ENCODE results near the gene ADAMTS9.

The ADAMTS9 gene

DNA sequence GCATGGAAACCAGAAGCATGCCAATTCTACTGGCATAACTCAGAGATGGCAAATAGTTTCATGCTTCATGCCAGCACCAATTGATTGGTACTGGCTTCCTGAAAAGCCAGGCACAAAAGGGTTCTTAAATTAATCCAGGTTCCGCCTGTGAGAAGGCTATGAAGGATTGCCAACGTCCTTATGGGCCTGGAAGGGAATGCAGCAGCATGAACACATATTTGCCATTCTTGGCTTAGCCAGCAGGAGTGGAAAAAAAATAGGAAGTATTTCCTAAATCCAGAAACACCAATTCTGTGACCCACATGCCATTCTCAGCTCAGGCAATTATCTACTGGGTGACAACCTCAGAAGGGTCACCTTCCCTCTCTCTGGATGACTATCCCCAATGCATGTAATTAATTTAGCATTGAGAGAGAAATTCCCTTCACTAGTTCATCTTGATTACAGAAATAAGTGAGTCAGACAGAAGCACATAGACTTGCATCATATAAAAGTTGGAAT lies 36.0 kb downstream of the ADAMTS9 start:
- Histone ChIP-seq H3K27ac (ENCODE audit: low read depth, low read length) (no peak overlapping the region), H3K4me3 (ENCODE audit: low read depth, low read length) (no peak overlapping the region), H3K27me3 (ENCODE audit: insufficient read depth, low read length) (no peaks in the 10 kb centered on the region), H3K36me3 (ENCODE audit: insufficient read depth, low read length) (no peaks in the 10 kb centered on the region), H3K4me1 (ENCODE audit: control insufficient read depth, insufficient read depth, low read length, unreplicated experiment) (no peaks in the 10 kb centered on the region), H3K79me2 (ENCODE audit: control insufficient read depth, insufficient read depth, low read length, unreplicated experiment) (no peaks in the 10 kb centered on the region), H2AFZ (ENCODE audit: low read length, unreplicated experiment) (no peak overlapping the region)

DNA sequence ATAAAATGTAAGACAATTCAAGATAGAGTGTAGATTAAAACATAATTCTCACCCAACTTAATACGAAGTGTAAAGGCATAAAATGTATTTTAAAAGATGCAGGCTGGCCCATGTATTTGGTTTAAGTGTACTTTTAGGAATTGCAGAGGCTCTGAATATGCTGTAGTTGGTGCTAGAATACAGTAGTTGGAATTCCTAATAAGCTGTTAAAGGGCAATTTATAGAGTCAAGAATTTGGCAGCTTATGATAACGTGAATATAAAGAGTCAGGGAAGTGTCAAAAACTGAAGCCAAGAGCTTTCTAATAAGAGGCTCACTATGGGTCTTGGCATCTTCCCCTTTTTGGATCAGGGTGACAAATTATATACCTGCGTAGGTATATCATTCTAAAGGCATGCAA lies 36.5 kb downstream of the ADAMTS9 start:
- no peak overlapping the region for H3K27ac ChIP-seq (ENCODE audit: low read depth, low read length)
- H3K79me2 ChIP-seq (ENCODE audit: control insufficient read depth, insufficient read depth, low read length, unreplicated experiment): no peaks in the 10 kb centered on the region
- H3K27me3 ChIP-seq (ENCODE audit: insufficient read depth, low read length): no peaks in the 10 kb centered on the region
- H3K4me3 ChIP-seq (ENCODE audit: low read depth, low read length): no peak overlapping the region
- no peak overlapping the region for H2AFZ ChIP-seq (ENCODE audit: low read length, unreplicated experiment)
- H3K4me1 ChIP-seq (ENCODE audit: control insufficient read depth, insufficient read depth, low read length, unreplicated experiment): no peaks in the 10 kb centered on the region
- no peaks in the 10 kb centered on the region for H3K36me3 ChIP-seq (ENCODE audit: insufficient read depth, low read length)

DNA sequence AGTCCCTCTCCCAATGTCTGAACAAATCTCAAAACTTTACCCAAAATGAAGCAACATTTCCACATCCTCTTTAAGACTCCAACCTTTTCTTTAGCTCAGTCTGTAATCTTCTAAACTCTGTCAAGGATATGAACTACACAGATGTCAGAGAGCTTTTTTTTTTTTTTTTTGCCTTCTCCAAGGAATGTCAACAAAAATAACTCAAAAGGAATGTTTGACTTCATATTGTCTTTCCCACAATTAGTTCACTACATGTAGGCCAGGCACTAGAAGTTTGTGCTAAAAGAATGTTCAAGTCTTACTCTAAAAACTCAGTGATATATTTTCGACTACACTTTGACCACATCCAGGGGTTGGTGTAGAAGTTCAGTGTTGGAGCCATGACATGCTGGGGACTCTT lies 37.1 kb downstream of the ADAMTS9 start:
- no peak overlapping the region for H2AFZ ChIP-seq (ENCODE audit: low read length, unreplicated experiment)
- no peaks in the 10 kb centered on the region for H3K36me3 ChIP-seq (ENCODE audit: insufficient read depth, low read length)
- H3K4me3 ChIP-seq (ENCODE audit: low read depth, low read length): no peak overlapping the region
- H3K27me3 ChIP-seq (ENCODE audit: insufficient read depth, low read length): no peaks in the 10 kb centered on the region
- no peaks in the 10 kb centered on the region for H3K4me1 ChIP-seq (ENCODE audit: control insufficient read depth, insufficient read depth, low read length, unreplicated experiment)
- no peak overlapping the region for H3K27ac ChIP-seq (ENCODE audit: low read depth, low read length)
- H3K79me2 ChIP-seq (ENCODE audit: control insufficient read depth, insufficient read depth, low read length, unreplicated experiment): no peaks in the 10 kb centered on the region

DNA sequence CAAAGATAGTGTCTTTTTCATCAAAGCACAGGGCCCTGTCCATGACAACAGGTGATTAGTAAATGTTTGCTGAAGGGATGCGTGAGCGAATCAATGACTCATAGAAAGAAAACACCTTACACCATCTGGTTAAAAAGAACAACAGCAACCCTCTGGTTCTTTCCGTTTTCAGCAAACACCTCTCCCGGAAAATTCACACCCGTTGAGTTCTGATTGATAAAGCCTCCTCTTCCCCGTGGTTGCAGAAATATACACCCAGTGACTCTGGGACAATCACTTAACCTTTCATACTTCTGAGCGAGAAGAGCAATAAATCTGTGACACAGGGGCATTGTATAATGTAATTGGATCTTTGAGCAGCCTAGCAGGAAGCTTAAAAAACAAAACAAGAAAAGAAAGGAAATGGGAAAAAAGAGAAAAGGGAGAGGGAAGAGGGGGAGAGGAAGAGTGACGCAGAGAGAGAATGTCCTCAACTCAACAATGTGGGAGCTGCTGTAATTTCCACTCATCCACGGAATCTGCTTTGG lies 37.6 kb downstream of the ADAMTS9 start:
- Histone ChIP-seq H3K36me3 (ENCODE audit: insufficient read depth, low read length) (no peaks in the 10 kb centered on the region), H3K4me1 (ENCODE audit: control insufficient read depth, insufficient read depth, low read length, unreplicated experiment) (no peaks in the 10 kb centered on the region), H3K79me2 (ENCODE audit: control insufficient read depth, insufficient read depth, low read length, unreplicated experiment) (no peaks in the 10 kb centered on the region), H3K27me3 (ENCODE audit: insufficient read depth, low read length) (no peaks in the 10 kb centered on the region), H3K4me3 (ENCODE audit: low read depth, low read length) (no peak overlapping the region), H2AFZ (ENCODE audit: low read length, unreplicated experiment) (no peak overlapping the region), H3K27ac (ENCODE audit: low read depth, low read length) (no peak overlapping the region)

DNA sequence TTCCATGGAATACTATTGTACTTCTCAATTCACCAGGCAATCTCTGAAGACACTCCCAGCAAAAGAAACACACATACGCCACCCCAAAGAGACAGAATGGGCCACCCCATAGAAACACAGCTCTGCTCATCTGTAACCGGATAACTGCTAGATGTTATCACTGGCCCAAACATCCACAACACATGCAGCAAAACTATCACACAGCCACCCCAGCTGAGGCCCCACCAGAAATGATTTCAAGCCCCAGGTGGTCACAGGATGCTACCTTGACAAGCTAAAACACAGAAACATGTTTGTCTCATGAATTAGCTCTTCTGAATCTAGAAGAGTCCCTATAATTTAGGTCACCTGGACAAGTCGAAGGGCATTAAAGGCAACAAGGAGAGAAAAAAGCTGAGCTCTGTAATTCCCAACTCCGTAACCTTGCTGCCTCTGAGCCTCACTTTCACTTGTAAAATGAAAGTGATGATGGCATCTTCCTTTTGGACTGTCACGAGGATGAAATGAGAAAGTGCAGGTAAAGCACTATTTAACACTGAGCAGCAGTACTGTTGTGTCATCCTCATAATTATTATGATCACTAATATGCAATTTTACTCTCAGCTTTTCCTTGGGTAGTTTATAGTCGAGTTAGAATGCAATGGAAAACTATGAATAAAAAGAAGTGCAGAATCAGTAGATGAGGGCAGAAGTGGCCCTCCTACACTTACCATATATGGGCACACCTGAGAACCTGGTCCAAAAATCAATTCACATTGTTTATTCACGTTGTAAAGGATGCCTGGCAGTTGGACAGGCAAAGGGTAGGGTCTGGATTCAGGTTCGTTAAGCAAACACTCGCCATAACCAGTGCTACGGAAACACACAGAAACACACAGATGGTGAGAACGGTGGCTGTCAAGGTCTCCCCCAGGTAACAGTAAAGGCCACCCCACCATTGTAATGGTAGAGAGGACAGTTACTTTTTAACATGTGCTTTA lies 38.6 kb downstream of the ADAMTS9 start:
- H3K4me1 ChIP-seq (ENCODE audit: control insufficient read depth, insufficient read depth, low read length, unreplicated experiment): no peaks in the 10 kb centered on the region
- H3K27me3 ChIP-seq (ENCODE audit: insufficient read depth, low read length): no peaks in the 10 kb centered on the region
- H3K27ac ChIP-seq (ENCODE audit: low read depth, low read length): no peak overlapping the region
- H2AFZ ChIP-seq (ENCODE audit: low read length, unreplicated experiment): no peak overlapping the region
- no peaks in the 10 kb centered on the region for H3K79me2 ChIP-seq (ENCODE audit: control insufficient read depth, insufficient read depth, low read length, unreplicated experiment)
- no peaks in the 10 kb centered on the region for H3K36me3 ChIP-seq (ENCODE audit: insufficient read depth, low read length)
- H3K4me3 ChIP-seq (ENCODE audit: low read depth, low read length): no peak overlapping the region

DNA sequence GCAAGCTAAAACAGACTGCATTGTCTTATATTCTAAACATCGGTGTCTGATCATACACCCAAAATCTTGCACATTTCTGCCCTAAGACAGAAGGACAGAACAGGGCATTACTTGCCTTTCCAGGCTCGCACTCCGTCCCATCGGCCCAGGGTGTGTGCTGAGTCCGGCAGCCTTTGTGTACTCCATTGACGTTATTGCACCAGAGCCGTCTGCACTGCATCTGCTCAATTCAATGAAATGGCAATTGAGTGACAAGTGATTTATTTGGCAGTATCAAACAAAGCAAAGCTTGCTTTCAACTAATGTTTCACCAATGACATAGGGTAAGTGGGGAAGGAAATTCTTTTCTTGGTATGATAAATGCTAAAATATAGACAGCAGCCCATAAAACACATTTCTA lies 40.0 kb downstream of the ADAMTS9 start:
- Histone ChIP-seq H3K36me3 (ENCODE audit: insufficient read depth, low read length) (no peaks in the 10 kb centered on the region), H3K27me3 (ENCODE audit: insufficient read depth, low read length) (no peaks in the 10 kb centered on the region), H3K27ac (ENCODE audit: low read depth, low read length) (no peak overlapping the region), H3K79me2 (ENCODE audit: control insufficient read depth, insufficient read depth, low read length, unreplicated experiment) (no peaks in the 10 kb centered on the region), H3K4me3 (ENCODE audit: low read depth, low read length) (no peak overlapping the region), H2AFZ (ENCODE audit: low read length, unreplicated experiment) (no peak overlapping the region), H3K4me1 (ENCODE audit: control insufficient read depth, insufficient read depth, low read length, unreplicated experiment) (no peaks in the 10 kb centered on the region)

DNA sequence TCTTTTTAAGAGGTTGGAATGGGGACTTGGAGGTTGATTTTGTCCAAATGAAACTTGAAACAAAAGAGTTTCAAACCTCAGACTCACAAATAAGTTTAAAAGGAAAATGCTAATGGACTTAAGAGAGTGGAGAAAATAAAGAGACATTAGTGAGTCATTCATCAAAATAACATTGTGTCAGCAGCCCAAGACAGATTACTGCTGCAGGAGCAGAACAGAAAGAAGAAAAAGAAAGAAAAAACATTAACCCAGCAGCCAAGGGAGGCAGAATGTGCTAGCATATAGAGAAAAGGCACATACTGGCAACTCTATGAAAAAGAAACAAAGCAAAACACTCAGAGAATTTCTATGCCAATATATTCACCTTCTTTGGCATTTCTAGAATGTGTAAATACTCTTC lies 42.6 kb downstream of the ADAMTS9 start:
- H2AFZ ChIP-seq (ENCODE audit: low read length, unreplicated experiment): no peak overlapping the region
- no peak overlapping the region for H3K27ac ChIP-seq (ENCODE audit: low read depth, low read length)
- no peaks in the 10 kb centered on the region for H3K27me3 ChIP-seq (ENCODE audit: insufficient read depth, low read length)
- no peaks in the 10 kb centered on the region for H3K36me3 ChIP-seq (ENCODE audit: insufficient read depth, low read length)
- no peaks in the 10 kb centered on the region for H3K4me1 ChIP-seq (ENCODE audit: control insufficient read depth, insufficient read depth, low read length, unreplicated experiment)
- no peak overlapping the region for H3K4me3 ChIP-seq (ENCODE audit: low read depth, low read length)
- no peaks in the 10 kb centered on the region for H3K79me2 ChIP-seq (ENCODE audit: control insufficient read depth, insufficient read depth, low read length, unreplicated experiment)

DNA sequence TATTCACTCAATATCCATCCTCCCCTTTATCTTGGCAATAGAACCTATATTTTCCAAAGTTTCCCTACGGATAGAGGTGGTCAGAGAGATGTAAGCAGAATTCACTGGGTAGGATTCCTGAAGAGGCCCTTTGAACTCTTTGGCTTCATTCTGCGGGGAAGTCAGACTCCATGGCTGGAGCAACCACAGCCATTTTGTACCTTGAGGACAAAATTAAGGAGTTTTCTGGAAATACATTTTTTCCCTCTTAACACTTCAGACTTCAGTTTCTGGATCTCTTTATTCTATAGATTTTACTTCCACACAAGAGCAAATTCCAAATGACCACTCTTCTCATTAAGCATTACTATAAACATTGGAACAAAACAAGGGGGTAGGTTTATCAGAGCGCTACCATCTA lies 43.3 kb downstream of the ADAMTS9 start:
- no peaks in the 10 kb centered on the region for H3K4me1 ChIP-seq (ENCODE audit: control insufficient read depth, insufficient read depth, low read length, unreplicated experiment)
- H3K79me2 ChIP-seq (ENCODE audit: control insufficient read depth, insufficient read depth, low read length, unreplicated experiment): no peaks in the 10 kb centered on the region
- H2AFZ ChIP-seq (ENCODE audit: low read length, unreplicated experiment): no peak overlapping the region
- H3K27me3 ChIP-seq (ENCODE audit: insufficient read depth, low read length): no peaks in the 10 kb centered on the region
- no peaks in the 10 kb centered on the region for H3K36me3 ChIP-seq (ENCODE audit: insufficient read depth, low read length)
- H3K4me3 ChIP-seq (ENCODE audit: low read depth, low read length): no peak overlapping the region
- no peak overlapping the region for H3K27ac ChIP-seq (ENCODE audit: low read depth, low read length)

DNA sequence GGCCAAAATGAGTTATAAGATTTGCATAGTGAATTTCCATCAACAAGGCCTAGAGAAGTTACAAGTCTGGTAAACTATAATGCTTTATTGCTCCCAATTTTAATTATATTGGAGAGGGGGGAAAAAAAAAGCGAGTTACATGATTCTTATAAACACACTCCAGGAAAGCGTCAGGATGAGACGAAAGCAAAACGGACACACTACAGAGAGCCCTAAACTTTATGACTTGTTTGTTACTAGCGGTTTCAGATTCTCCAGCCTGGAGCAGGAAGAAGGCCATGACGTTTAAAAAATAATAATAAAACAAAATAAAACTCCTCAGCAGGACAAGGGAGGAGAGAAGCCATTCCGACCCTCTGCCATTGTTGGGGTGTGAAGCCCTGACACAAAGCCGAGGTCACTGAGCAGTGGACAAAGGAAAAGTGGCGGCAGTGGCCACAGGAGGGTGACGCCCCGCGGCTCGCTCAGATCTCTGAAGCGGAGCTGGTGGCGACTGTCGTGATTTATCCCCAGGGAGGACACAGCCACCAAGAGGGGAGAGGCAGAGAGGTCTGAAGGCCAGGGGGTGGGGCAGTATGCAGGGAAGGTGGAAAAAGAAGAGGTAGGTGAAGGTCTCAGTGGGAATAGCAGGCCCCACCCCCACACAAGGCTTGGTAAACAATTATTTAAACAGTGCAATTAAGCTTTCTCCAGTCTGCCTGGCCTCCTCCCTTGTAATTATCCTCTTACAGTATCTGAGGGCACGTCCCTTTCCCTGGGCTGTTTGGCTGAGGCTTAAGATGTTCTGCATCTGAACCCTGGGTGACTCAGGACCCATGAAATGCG lies 45.3 kb downstream of the ADAMTS9 start:
- H3K4me3 ChIP-seq (ENCODE audit: low read depth, low read length): no peak overlapping the region
- no peaks in the 10 kb centered on the region for H3K36me3 ChIP-seq (ENCODE audit: insufficient read depth, low read length)

DNA sequence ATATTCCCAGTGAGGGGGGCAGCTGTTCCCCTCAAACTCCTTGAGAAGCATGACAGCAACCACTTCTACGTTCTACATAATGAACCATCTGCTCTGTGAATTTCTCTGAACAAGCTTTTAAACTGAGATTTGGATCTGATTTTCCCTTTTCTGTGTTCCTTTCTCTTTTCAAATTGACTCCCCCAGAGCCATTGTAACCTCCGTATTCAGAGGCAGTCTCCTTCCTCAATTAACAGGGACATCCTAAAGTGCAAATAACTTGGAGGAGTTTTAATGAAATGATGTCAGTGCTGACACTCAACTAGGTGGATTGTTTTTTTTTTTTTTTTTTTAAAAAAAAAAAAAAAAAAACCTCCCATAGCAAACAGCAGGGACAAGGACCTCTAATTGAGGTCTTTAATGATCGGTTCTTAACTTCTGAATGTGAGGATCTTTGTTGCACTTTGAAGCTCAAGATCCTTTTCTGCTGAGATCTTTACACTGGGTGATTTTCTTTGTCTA lies 48.8 kb downstream of the ADAMTS9 start:
- no peaks in the 10 kb centered on the region for H3K4me1 ChIP-seq (ENCODE audit: control insufficient read depth, insufficient read depth, low read length, unreplicated experiment)
- no peaks in the 10 kb centered on the region for H3K79me2 ChIP-seq (ENCODE audit: control insufficient read depth, insufficient read depth, low read length, unreplicated experiment)
- no peak overlapping the region for H2AFZ ChIP-seq (ENCODE audit: low read length, unreplicated experiment)

More for the DNA sequence above, 45.3 kb downstream of the ADAMTS9 start:
- no peak overlapping the region for H3K27ac ChIP-seq (ENCODE audit: low read depth, low read length)
- no peaks in the 10 kb centered on the region for H3K27me3 ChIP-seq (ENCODE audit: insufficient read depth, low read length)
- no peaks in the 10 kb centered on the region for H3K79me2 ChIP-seq (ENCODE audit: control insufficient read depth, insufficient read depth, low read length, unreplicated experiment)
- H2AFZ ChIP-seq (ENCODE audit: low read length, unreplicated experiment): no peak overlapping the region
- no peaks in the 10 kb centered on the region for H3K4me1 ChIP-seq (ENCODE audit: control insufficient read depth, insufficient read depth, low read length, unreplicated experiment)

More for the DNA sequence above, 48.8 kb downstream of the ADAMTS9 start:
- Histone ChIP-seq H3K36me3 (ENCODE audit: insufficient read depth, low read length) (no peaks in the 10 kb centered on the region), H3K4me3 (ENCODE audit: low read depth, low read length) (no peak overlapping the region), H3K27ac (ENCODE audit: low read depth, low read length) (no peak overlapping the region), H3K27me3 (ENCODE audit: insufficient read depth, low read length) (no peaks in the 10 kb centered on the region)
